ENCODE measurements around the gene CD55.

CD55 gene, protein sequence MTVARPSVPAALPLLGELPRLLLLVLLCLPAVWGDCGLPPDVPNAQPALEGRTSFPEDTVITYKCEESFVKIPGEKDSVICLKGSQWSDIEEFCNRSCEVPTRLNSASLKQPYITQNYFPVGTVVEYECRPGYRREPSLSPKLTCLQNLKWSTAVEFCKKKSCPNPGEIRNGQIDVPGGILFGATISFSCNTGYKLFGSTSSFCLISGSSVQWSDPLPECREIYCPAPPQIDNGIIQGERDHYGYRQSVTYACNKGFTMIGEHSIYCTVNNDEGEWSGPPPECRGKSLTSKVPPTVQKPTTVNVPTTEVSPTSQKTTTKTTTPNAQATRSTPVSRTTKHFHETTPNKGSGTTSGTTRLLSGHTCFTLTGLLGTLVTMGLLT

DNA sequence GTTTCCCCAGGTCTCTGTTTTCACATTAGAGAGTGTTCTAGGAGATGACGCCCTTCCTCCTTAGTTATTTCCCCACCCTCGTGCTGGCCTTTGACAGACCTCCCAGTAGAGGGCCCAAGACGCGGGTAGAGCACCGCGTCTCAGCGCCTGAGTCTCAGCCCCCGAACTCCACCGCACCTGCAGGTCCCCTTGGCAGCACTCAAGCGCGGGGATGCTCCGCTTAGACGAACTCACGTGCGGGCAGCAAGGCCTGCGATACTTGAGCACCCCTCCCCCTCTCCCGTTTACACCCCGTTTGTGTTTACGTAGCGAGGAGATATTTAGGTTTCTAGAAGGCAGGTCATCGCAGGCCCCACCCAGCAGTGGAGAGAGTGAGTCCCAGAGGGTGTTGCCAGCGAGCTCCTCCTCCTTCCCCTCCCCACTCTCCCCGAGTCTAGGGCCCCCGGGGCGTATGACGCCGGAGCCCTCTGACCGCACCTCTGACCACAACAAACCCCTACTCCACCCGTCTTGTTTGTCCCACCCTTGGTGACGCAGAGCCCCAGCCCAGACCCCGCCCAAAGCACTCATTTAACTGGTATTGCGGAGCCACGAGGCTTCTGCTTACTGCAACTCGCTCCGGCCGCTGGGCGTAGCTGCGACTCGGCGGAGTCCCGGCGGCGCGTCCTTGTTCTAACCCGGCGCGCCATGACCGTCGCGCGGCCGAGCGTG is at the start of gene CD55:
Gene CD55, plus strand, starts transcription at position 600 of the 711 bp plus-strand sequence. Its CDS starts 88 bp downstream, at position 688.
- peak; percentile 95 to 98 (median 96) for DNase-seq (ENCODE audit: low read depth in 3 of 3)

- no peak for DNase-seq (ENCODE audit: low read depth in 3 of 3)
These were observed 46.6 kb upstream of the CD55 start for GRCh38 chr1:207274882-207275281.

DNA sequence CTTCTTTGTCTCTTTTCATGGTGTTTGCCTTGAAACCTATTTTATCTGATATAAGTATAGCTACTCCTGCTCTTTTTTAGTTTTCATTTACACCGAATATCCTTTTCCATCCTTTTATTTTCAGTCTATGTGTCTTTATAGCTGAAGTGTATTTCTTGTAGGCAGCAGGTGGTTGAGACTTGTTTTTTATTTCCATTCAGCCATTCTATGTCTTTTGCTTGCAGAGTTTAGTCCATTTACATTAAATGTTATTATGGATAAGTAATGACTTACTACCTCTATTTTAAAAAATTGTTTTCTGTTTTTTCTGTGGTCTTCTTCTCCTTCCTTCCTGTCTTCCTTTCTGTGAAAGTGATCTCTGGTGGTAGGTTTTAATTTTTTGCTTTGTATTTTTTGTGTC is 45.0 kb upstream of the CD55 start:
- no peak for DNase-seq (ENCODE audit: low read depth in 3 of 3)

DNA sequence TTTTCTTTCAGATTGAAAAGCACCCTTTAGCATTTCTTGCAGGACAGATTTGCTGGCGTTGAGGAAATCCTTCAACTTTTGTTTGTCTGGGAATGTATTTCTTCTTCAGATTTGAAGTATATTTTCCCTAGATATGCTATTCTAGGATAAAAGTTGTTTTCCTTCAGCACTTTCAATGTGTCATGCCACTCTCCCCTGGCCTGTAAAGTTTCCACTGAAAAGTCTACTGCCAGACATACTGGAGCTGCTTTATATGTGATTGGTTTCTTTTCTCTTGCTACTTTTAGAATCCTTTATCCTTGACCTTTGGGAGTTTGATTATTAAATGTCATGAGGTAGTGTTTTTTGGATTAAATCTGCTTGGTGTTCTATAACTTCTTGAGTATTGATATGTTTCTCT is 44.2 kb upstream of the CD55 start:
- no peak for DNase-seq (ENCODE audit: low read depth in 3 of 3)

GRCh38 chr1:207279652-207280051 is 41.8 kb upstream of the CD55 start:
- DNase-seq (ENCODE audit: low read depth in 3 of 3), result no peak

- no peak for DNase-seq (ENCODE audit: low read depth in 3 of 3)
These were observed 40.8 kb upstream of the CD55 start for GRCh38 chr1:207280706-207281105.

GRCh38 chr1:207282058-207282457 is 39.4 kb upstream of the CD55 start:
- no peak for DNase-seq (ENCODE audit: low read depth in 3 of 3)

GRCh38 chr1:207282496-207283380 is 38.7 kb upstream of the CD55 start:
- DNase-seq (ENCODE audit: low read depth in 3 of 3), result no peak

GRCh38 chr1:207283421-207283820 is 38.1 kb upstream of the CD55 start:
- DNase-seq (ENCODE audit: low read depth in 3 of 3), result no peak

DNA sequence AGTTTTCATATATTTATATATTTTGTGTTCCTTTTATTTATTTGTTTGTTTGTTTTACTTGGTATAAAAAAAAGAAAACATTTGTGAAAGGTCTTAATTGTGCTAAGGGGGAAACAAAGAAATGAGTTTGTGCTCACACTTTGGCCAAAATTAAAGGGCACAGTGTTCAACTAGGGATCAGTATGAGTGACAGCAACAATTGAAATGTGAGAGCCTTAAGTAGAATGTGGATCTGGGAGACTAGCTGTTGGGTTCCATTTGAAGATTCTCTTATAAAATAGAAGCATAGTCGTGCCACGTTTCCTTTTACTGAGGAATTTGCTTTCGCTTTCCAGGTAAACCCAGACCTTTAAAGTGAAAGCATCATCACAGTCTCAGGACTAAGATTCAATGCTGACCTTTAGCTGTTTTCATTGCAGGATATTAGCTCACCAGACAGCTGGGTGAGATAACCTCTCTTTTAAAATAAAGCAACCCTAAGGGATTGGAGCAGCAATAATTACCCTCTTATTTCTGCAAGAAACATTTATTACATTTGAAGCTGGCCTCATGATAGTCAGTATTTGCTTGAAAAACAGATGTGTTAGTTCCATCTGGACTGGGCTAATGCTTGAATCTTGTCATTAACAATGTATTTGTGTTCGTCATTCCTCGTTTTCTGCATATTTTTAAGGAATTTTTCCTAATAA is 37.1 kb upstream of the CD55 start:
- no peak for DNase-seq (ENCODE audit: low read depth in 3 of 3)

GRCh38 chr1:207286786-207287468 is 34.6 kb upstream of the CD55 start:
- no peak for DNase-seq (ENCODE audit: low read depth in 3 of 3)

GRCh38 chr1:207288315-207288714 is 33.2 kb upstream of the CD55 start:
- no peak for DNase-seq (ENCODE audit: low read depth in 3 of 3)

- DNase-seq (ENCODE audit: low read depth in 3 of 3), result no peak
These were observed 31.7 kb upstream of the CD55 start for GRCh38 chr1:207289756-207290155.

- DNase-seq (ENCODE audit: low read depth in 3 of 3), result no peak
These were observed 29.8 kb upstream of the CD55 start for GRCh38 chr1:207291723-207292122.

GRCh38 chr1:207298186-207298585 is 23.3 kb upstream of the CD55 start:
- DNase-seq (ENCODE audit: low read depth in 3 of 3), result no peak

GRCh38 chr1:207298636-207299398 is 22.7 kb upstream of the CD55 start:
- DNase-seq (ENCODE audit: low read depth in 3 of 3), result no peak

DNA sequence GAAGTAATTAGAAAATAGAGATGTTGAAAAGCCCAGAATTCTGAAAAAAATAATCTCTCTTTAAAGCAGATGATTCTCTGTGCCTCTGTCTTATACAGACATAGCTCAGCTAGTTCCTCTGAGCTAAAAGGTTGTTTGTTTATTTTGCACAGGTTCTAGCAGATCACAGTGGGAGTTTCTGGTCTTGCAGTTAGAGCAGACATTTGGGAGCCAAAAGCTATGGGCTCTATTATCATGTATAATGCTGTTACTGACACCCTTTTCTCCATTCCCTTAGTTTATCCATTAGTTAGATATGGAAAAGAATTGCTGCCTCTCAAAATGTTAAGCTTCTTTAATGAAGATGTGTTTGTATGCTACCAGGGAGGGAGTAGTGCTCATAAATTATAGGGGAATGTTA is 20.5 kb upstream of the CD55 start:
- DNase-seq (ENCODE audit: low read depth in 3 of 3), result no peak

DNA sequence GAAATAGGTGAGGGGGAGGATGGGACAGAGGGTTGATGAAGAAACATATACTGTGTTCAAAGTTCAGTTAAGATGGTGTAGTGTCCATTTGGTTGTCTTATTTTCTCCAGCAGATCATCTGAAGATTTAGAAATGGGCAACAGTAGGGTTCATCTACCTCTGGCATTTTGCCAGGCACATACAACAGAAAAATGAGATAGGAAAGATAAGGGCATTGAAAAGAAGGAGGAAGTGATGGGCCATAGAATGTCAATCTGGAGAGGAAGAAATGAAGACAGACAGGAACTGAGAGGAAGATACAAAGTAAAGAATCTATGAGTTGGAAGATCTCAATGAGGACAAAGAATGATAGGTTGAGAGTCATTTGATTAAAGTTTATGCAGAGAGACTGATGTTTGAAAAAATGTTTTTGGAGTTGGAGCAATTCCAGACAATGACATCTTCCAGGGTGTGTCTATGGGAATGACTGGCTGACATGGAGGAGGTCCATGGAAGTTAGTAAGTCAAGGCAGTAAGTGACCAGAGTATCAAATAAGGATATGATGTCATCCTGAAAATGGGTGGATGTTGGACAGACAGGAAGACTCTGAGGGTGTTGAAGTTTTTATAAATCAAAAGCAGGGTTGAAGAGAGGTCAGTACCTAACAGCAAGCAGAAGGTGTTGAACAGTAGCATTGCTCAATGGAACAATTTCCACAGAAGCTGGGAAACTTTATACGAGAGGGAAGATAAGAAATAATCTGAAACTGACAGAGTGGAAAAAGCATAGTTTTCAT is 18.7 kb upstream of the CD55 start:
- no peak for DNase-seq (ENCODE audit: low read depth in 3 of 3)

- no peak for DNase-seq (ENCODE audit: low read depth in 3 of 3)
These were observed 16.6 kb upstream of the CD55 start for GRCh38 chr1:207304710-207305488.

Data from stimulated activated CD4-positive, alpha-beta T cell treated with anti-CD3 and anti-CD28 coated beads, TNF-alpha, amount 100 ng/mL, for 48 hours (primary cell).